COLO829 (cell line): ENCODE measurements around the gene SLC31A1.
"Not testable (repeated sequence)": the region's sequence is repeated elsewhere in the genome, so short reads cannot be mapped to it uniquely, and the experiment has no call there.

Experiments
- DNase-seq: peaks from one replicate; pipeline ENCODE4 v3.0.0; 2012; ENCODE audit warnings: low spot score

The SLC31A1 gene

GRCh38 chr9:113261917-113262671 lies 40.8 kb downstream of the SLC31A1 start:
- DNase-seq = no peak

GRCh38 chr9:113266174-113266573 lies 44.8 kb downstream of the SLC31A1 start:
- no peak for DNase-seq

GRCh38 chr9:113267911-113268566 lies 46.7 kb downstream of the SLC31A1 start:
- DNase-seq = no peak

- DNase-seq = no peak
These were observed 48.0 kb downstream of the SLC31A1 start for GRCh38 chr9:113269355-113269754.

GRCh38 chr9:113269871-113270270 lies 48.5 kb downstream of the SLC31A1 start:
- DNase-seq = no peak

- DNase-seq = peak; percentile 79
These were observed 53.3 kb downstream of the SLC31A1 start for GRCh38 chr9:113274474-113275156.

GRCh38 chr9:113275157-113276131 lies 54.1 kb downstream of the SLC31A1 start, which contains the start of the genes CDC26 and PRPF4:
TSS of gene CDC26 (minus strand) at chr9:113275572. CDS start at chr9:113272507, 3,065 bp downstream.
TSS of gene PRPF4 (plus strand) at chr9:113275658. CDS start at chr9:113275744, 86 bp downstream.
- peak; percentile 99 for DNase-seq

GRCh38 chr9:113278840-113279239 lies 57.5 kb downstream of the SLC31A1 start:
- no peak for DNase-seq

GRCh38 chr9:113281356-113281755 lies 60.0 kb downstream of the SLC31A1 start:
- DNase-seq = no peak

- DNase-seq = no peak
These were observed 67.7 kb downstream of the SLC31A1 start for GRCh38 chr9:113289091-113289490.

- DNase-seq = no peak
These were observed 68.8 kb downstream of the SLC31A1 start for GRCh38 chr9:113290052-113290607.

- DNase-seq = no peak
These were observed 72.0 kb downstream of the SLC31A1 start for GRCh38 chr9:113293285-113293878.

GRCh38 chr9:113296247-113296646 lies 74.9 kb downstream of the SLC31A1 start:
- DNase-seq = not testable (repeated sequence)

- DNase-seq = no peak
These were observed 75.6 kb downstream of the SLC31A1 start for GRCh38 chr9:113296796-113297558.

- no peak for DNase-seq
These were observed 77.0 kb downstream of the SLC31A1 start for GRCh38 chr9:113298311-113298710.

- no peak for DNase-seq
These were observed 77.8 kb downstream of the SLC31A1 start for GRCh38 chr9:113298924-113299770.

GRCh38 chr9:113299800-113300292 lies 78.5 kb downstream of the SLC31A1 start:
- no peak for DNase-seq

- DNase-seq = no peak
These were observed 80.2 kb downstream of the SLC31A1 start for GRCh38 chr9:113301548-113301947.
